ENCODE data around the gene RFX5.
"Not testable (repeated sequence)": the region's sequence is repeated elsewhere in the genome, so short reads cannot be mapped to it uniquely, and the experiment has no call there.

Gene RFX5

DNA sequence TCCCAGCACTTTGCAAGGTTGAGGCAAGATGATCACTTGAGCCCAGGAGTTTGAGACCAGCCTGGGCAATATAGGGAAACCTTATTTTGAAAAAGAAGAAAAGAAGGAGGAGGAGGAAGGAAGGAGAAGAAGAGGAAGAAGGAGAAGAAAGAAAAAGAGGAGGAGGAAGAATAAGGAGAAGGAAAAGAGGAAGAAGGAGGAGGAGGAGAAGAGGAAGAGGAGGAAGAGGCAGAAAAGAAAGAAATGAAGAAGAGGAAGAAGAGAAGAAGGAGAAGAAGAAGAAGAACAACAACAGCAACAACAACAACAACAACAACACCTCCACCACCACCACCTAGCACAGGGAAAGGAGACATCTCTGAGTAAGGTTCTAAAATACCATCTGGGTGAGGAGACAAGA is 14.8 kb upstream of the RFX5 start:
- no peak for DNase-seq

DNA sequence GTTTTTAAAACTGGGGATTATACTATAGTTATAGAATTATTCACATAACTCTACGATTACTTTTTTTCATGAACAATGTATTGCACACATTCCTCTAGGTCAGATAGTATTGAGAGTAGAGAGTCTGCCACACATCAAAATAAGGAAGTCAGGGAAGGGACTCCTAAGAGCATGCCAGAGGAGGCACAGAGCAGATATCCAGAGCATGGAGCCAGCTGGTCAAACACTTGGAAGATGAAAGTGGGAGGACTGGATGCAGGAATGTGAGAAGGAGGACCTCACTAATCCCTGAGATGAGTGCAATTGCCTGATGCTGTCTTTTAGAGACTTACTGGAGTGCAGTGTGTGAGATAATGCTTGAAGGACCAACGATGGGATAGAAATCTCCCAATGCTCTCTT is 9.6 kb upstream of the RFX5 start:
- no peak for DNase-seq

DNA sequence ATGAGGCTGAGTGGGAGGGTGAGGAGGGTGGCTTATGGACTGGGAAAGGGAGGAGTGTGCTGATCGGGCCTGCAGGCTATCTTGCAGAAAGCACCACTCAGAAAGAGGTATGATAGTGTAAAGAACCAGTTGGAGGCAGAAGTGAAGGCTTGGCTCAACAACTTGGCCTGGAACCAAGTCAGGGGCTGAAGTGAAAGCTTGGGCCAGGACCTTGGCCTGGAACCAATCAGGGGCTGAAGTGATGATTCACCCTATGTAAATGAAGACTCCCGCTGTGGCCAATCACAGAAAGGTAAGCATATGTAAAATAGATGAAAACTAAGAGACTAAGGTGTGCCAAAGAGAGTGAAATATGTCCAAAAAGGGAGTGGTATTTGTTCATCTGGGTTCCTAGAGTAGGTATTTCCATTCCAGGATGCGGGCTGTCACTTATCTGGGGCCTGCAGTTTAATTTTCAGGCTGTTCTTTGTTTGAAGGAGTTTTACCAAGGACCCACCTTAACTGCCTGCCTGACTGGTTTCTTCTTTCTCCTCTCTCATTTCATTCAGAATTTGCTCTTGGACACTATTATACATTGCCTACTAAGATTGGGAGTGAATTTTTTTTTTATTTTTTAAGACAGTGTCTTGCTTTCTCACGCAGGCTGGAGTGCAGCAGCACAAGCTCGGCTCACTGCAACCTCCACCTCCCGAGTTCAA is 5.1 kb upstream of the RFX5 start:
- DNase-seq: no peak

DNA sequence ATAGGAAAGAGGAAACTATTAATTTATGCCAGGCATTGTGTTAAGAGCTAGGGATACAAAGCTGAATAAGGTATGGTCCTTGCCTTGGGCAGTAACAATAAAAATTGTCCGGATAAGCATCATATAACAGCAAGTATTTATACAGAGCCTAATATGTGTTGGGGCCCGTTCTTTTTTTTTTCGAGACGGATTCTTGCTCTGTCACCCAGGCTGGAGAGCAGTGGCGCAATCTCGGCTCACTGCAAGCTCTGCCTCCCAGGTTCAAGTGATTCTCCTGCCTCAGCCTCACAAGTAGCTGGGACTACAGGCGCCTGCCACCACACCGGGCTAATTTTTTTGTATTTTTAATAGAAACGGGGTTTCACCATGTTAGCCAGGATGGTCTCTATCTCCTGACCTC is 3.3 kb upstream of the RFX5 start:
- DNase-seq: not testable (repeated sequence)

DNA sequence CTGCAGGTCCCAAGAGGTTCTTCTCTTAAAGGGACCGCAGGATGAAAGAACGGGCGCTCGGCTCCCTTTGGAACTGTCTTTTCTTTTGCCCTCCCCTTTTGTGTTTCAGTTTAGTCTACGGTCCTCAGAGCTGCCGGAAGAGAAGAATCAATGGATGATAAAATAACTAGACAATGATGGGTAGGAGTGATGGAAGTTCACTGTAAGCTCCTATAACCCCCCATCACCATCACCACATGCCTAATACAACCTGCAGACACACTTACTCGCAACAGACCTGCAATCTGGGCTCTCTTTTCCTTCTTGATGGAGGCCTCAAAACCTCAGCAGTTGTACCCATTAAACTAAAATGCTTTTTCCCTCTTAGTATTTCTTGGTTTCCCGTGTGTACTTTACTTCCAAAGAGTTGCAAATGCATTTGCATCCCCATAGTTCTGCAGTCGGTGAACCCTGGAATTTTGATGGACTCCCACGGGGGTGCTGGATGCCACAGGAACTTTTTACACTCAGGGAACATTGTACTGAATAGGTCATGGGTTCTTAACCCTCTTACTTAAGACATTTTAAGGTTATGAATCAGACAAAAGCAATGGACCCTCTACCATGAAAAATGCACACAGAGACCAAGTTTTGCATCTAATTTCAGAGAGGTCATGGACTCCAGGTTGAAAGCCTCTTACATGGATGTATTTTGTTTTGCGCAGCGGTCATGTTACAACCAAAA is 633 bp upstream of the RFX5 start:
- no peak for DNase-seq

DNA sequence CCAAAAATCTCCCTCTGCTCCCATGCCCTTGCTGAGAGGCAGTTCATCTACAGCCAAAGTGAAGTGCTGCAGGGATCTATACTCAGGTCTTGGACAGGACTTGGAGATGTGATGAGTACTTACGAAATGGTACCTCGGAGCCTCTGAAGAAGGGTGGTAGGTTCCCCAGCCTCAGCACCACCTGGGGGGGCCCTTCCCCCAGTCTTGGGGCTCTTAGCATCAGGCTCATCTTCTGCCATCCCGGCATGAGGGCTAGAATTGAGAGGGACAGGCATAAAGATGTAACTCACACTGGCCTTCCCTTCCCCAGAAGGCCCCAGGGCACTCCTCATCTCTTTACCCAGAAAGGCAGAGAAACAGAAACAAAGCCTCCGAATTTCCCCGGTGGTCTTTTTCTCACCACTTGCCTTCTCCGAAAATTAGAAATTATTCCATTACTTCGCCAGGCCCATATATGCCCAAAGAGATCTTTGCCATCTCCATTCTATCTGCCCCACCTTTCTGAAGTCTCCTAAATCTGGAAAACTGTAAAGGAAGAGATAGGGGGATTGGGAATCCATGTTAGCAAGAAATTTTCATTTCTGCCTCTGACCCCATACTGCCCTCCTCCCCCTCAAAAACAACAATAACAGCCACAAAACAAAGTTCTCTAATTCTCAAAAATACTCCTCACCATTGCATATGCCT is 827 bp downstream of the RFX5 start:
- no peak for DNase-seq

DNA sequence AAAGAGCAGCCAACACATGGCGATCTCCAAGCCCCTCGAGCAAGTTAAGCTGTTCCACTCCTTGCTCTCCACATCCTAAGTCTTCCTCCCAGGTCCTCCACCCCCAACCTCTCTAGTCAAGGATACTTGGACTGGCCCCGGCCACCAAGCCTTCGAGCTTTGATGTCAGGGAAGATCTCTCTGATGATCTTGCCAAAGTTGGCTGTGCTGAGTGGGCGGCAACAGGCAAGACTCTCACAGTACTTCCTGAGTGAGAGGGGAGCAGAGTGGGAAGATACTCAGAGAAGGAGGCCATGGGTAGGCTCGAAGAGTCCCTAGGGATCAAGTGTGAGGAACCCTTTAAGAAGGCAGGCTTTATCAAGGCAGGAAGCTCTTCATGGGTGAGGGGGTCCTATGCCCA is 2.8 kb downstream of the RFX5 start:
- no peak for DNase-seq

DNA sequence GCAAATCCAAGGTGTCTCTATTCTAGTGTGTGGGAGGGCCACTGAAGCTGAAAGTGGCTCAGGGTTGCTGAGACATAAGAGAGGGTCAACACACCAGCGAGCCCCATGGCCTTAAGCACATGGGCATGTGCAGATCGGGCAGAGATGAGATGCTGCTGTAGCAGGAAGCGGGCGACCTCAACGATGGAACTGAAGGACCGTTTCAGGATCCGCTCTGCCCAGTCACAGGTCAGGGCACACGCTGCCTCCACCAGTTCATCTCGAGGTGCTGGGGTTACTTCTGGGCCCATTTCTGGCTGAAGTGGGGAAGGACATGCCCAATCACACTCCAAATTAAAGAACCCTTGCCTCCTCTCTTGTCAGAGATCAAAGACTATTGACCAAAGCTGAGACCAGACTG is 3.5 kb downstream of the RFX5 start:
- DNase-seq: no peak

DNA sequence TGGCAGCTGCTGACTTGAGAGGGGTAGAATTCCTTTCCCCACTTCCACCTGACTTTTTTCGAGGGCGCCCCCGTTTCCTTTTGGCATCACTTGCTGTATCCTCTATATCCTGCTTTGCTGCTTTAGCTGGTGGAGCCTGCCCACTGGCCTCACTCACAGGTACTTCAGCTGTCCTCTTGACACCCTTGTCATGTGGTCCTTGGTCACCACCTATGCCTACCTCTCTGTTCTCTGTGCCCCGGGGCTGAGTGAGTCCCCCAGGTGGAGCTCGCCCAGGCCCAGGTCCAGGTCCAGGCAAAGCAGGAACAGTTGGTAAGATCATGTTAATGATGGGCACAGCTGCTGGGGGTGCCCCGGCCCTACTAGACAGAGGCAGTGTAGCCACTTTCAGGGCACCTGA is 4.5 kb downstream of the RFX5 start:
- DNase-seq: no peak

DNA sequence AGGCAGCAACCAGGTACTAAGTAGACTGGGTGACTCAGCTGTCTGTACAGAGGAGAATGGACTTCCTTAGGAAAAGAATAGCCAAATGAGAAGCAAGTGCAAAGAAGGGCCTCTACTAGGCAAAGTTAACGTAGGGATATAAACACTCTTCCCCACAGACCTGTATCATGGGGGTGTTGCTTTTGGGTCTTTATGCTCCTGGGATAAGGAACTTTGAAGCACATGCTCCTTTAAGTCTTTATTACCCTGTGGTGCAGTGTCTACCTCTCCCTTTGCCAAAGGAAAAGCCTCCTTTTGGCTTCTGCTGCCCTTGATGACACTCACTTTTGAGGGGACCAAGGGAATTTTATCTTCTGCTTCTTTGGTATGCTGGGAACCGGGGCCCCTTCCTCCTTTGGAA is 5.0 kb downstream of the RFX5 start:
- no peak for DNase-seq

DNA sequence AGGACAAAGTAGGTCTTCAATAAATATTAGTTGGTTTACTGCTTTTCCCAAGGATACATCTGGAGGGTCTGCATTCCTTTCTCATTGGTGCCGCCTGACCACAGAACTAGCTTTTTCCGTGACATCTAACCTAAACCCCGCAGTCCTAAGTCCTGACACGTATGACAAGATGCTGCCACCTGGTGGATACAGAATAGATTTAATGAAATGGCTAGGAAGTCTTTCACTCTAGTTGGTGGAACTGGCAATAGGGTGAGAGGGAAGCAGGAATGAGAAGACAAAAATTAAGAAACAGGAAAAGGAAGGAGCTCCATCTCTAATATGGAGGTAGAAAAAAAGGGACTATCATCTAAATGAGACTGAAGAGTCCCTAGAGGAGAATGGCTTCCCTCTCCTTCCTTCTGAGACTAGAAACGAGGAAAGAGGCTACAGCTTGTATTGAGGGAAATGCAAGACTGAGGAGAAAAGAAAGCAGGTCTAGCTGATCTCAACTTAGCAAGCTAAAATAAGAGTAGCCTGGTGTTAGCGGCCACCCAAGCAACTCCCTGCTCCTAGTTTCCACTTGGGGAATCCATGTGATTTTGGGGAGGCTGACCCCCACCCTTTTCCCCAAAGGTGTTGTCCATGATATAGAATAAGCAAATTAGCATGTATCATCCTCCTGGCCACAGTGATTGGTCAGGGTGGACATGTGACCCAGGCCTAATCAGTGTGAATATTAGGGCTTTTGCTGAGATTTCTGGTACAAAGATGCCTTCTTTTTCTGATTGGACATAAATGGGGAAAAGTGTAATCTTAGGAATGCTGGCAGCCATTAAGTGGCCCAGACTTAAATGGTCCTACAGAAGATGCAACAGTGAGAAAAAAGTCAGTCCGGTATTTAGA is 5.9 kb downstream of the RFX5 start:
- DNase-seq: peak; percentile 60

DNA sequence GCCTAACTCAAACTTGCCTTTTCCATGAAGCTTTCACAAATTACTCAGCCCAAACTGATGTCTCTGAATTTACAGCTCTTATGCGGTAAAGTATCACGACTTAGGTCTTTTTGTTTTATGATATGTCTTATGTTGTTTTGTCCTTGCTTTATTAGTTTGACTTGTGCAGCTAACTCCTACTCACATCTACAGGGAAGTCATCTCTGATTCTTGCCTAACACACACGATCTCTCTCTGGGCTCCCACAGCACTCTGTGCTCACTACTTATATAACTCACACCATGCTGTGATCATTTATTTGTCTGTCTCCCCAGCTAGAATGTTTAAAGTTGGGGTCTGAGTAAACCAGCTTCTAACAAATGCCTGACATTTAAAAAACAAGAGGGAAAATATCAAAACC is 10.5 kb downstream of the RFX5 start:
- DNase-seq: no peak

DNA sequence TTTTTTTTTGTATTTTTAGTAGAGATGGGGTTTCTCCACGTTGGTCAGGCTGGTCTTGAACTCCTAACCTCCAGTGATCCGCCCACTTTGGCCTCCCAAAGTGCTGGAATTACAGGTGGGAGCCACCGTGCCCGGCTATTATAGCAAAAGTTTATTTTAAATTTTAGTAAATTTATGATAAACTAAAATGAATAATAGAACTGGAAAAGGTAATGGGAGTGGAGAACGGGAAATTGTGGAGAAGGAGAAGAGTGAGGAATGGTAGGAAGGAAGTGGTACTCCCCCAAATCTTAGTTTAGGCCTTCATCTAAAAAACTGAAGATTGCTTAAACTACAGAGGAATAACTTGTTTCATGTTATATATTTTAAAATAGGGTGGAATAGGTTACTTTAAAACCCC is 12.2 kb downstream of the RFX5 start:
- DNase-seq: no peak

DNA sequence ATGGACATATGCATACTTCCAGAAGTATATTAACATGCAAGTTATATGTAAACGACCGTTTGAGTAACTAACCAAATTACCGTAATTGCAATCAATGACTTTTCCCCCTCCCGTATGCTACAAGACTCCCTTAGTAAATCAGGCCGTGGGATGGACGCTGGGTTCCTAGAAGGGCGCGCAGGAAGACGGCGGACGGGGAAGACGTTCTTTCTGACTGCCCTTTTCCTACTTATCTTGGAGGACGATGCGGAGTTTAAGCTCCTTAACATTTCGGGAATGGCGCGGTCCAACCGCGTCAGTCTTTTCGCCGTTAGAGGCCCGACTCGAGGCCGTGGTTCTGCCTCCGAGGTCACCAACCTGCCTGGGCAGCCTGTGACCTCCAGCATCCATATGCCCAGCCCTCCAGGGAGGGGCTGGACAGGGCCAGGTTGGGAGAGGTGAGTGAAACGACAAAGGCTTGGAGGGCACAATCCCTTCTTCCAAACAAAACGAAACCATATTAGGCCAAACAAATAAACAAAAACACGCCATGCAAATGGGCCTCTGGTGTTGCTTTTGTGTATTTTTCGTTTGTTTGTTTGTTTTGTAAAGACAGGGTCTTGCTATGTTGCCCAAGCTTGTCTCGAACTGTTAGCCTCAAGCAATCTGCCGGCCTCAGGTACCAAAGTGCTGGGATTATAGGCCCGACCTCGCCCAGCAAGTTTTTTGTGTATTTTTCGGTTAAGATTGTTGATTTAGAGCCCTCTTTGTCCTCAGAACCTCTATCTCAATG is 19.0 kb downstream of the RFX5 start:
- no peak for DNase-seq

DNA sequence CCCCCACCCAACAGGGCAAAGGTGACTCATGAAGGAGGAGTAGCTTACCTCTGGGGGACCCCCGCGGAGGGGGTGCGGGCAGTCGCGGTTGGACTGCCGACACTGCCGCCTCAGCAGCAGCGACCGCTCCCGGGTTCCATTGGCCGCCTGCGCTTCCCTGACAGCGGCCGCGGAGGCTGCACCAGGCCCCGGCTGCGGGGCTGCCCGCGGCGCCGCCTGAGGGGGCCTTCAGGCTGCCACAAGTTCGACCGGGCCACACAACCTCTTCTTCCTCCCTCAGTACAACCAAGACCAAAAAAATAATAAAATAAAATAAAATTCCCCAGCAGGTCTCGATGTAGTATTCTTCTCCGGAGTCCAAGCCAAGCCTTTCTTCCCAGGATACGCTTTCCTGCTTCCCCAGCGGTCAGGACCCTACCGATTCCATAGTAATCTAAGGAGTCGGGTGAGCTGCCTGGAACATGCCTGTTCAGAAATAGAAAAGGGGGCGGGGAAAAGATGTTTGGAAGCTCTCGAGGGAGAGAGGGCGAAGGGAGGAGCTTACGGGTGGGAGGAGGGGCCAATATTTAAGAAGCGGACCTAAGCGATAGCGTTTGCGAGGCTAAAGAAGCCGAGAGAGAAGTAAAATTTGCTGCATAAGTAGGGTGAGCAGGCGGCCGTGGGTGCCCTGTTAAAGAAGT is 19.7 kb downstream of the RFX5 start, which contains the start of gene PI4KB:
PI4KB (minus strand) TSS at position 194 of the 680 bp plus-strand sequence. CDS start 10,935 bp downstream, outside the sequence.
- DNase-seq: peak; percentile 98

DNA sequence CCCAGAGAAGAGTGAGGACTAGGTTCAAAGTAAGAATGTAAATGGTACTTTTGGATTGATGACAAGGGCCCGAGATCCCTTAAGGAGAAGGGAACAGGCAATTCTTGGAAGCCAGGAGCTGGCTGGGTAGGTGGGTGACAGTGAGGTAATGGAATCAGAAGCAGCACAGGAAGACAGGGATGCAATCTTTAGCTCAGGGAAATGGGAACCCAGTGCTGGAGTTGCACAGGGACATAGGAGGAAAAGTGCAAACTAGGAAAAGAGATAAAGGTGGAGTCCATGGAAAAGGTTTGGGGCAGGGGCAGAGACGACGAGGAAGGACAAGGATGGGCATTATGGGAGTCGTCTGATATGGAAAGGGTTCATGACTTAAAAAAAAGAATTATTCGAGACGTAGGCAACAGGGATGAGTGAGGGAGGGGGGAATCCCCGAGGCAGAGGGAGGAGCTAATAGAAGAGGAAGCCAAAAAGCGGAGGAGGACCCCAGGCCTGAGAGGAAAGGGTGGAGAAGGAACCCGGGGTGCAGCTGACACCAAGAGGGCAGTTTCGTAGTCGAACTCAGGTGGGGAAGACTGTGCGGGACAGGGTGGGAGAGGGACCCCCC is 20.3 kb downstream of the RFX5 start:
- peak; percentile 19 for DNase-seq

DNA sequence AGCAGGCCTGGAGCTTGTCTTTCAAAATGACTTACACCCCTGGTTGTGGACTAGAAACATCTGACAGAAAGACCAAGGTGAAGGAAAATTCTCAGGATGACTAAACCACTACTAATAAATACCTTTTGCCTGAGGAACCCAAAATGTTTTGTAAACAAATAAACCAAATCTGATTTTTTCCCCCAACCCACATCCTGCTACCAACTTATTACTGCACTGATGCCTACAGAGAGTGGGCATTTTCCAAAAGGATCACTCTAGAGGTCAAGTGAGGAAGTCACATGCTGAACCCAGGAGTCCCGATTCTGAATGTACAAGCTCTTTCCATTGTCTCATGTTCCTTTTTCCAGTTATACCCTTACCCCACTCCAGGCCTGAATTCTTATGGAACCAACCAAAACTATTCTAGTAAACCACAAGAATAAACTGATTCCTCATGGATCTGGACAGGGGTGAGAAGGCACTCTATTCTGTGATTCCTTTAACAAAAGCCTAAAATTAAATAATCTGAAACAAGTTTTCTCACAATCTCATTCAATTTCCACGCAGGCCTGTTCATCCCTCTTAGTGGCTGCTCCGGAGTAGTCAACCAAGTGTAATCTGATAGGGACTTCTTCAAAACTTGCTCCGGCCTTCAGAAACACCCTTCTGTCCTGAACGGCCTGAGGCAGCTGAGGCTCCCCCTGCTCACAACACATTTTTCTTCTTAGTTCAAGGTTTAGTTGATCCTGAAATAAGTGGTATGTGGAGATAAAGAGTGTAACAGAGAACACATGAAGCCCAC is 21.2 kb downstream of the RFX5 start:
- no peak for DNase-seq

DNA sequence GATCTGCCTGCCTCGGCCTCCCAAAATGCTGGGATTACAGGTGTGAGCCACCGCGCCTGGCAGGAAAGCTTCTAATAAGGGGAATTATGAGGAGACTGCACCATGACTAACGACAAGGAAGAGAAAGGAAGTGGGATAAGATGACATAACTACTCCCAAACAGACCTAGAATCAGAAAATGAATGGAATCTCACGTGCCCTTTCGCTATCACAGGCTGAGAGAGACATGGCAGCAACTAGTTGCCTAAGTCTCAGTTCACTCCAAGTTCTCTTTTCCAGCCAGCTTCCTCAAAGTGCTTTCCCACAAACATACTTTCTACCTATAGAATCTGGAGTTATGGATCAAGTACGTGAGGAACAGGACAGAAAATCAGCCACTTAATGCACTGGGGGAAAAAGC is 21.8 kb downstream of the RFX5 start:
- DNase-seq: no peak

DNA sequence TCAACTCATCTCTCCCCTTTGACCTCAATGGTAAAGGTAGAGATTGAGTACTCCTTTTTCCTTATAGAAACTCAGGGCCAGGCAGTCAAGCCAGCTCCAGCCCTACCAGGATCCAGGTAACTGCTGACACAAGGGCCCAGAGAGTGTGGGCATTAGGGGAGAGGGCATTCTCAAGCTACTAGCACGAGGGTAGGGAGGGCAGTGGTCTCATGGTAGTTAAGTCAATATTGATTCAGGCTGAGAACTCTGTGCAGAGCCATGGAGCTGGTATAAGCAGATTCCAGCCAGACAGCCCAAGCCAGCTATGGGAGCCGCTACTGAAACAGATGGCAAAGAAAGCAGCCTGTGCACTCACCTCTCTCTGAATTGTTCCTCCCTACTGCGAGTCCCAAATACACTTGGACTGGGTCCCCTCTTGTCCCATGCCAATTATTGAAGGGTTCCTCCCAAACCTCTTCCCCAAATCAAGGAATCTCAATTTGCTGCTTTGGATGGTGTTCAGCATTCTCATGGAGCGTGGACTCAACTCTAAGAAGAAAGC is 22.6 kb downstream of the RFX5 start:
- DNase-seq: no peak

DNA sequence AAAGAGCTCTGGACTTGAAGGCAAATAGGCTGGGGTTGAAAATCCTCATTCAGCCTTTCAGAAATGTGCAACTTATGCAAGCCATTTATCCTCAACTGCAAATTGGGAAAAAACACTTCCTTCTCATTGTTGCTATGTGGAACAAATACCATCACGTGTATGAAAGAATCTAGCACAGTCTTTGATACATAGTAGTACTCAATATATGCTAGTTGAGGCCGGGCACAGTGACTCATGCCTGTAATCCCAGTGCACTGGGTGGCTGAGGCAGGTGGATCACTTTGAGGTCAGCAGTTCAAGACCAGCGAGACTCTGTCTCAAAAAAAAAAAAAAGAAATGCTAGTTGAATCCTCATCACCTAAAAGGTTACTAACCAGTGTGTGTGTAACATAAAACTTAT is 28.1 kb downstream of the RFX5 start:
- no peak for DNase-seq

Measured in NCI-H2171 (cell line).